MCF 10A (cell line): ENCODE results near the gene UHRF1. TPM values are rescaled to one million over a fixed set of nuclear protein-coding genes. Genes with fewer than 3 reads are reported as not detected.

Experiments
- BruUV-seq: library from RNA; stranded (reverse); fragments of 400-500 nt; replicated peaks from 2 replicates; lab custom pipeline; 2021; lab: Mats Ljungman, UMichigan
- CTCF ChIA-PET: fragments of 300-600 bp; sonication (Branson Sonifier 250); formaldehyde crosslinking; extraction: SDS; loops from one replicate; lab custom pipeline; 2021; ENCODE audit warnings: antibody characterized with exemption, inconsistent platforms; lab: Yijun Ruan, JAX
- POLR2A ChIA-PET: fragments of 300-600, 350-650 bp; sonication (Branson Sonifier 250); formaldehyde crosslinking; extraction: SDS; loops from one replicate; lab custom pipeline; 2020; ENCODE audit warnings: antibody characterized with exemption, inconsistent platforms; lab: Yijun Ruan, JAX
- DNase-seq: peaks from one replicate; pipeline ENCODE4 v3.0.0-alpha.2; 2018; ENCODE audit not compliant: unreplicated experiment
- H3K27ac Mint-ChIP-seq: one replicate; pipeline ENCODE4 v1.8.0; 2022; ENCODE audit warnings: mild to moderate bottlenecking, low read depth, mixed read lengths; ENCODE audit not compliant: unreplicated experiment
- H3K27me3 Mint-ChIP-seq: one replicate; pipeline ENCODE4 v1.8.0; 2022; ENCODE audit warnings: mixed read lengths; ENCODE audit not compliant: insufficient read depth, unreplicated experiment
- H3K36me3 Mint-ChIP-seq: one replicate; pipeline ENCODE4 v1.8.0; 2022; ENCODE audit warnings: mild to moderate bottlenecking, moderate library complexity, mixed read lengths; ENCODE audit not compliant: insufficient read depth, unreplicated experiment
- H3K4me1 Mint-ChIP-seq: one replicate; pipeline ENCODE4 v1.8.0; 2022; ENCODE audit warnings: mixed read lengths; ENCODE audit not compliant: insufficient read depth, unreplicated experiment
- H3K4me3 Mint-ChIP-seq: one replicate; pipeline ENCODE4 v1.8.0; 2022; ENCODE audit warnings: mild to moderate bottlenecking, moderate library complexity, mixed read lengths; ENCODE audit not compliant: unreplicated experiment
- H3K9me3 Mint-ChIP-seq: one replicate; pipeline ENCODE4 v1.8.0; 2022; ENCODE audit warnings: mixed read lengths; ENCODE audit not compliant: unreplicated experiment
- intact Hi-C: fragments of 100-400 bp; cut with micrococcal nuclease; formaldehyde crosslinking; loops from 2 replicates; pipeline ENCODE4 v1.14.1; 2022
- total RNA-seq: library from RNA; stranded (reverse); gene quantifications from 2 replicates; pipeline ENCODE4 v1.2.3, GENCODE V29; 2022
- TF ChIP-seq, protein P1 (sequence below): fragments of 200-600 bp; IDR thresholded peaks from one replicate; pipeline ENCODE4 v1.8.0; 2022; ENCODE audit warnings: antibody characterized with exemption, mild to moderate bottlenecking; ENCODE audit not compliant: unreplicated experiment

The UHRF1 gene
- total RNA-seq, 1 experiment from 2014 or later: 16.0 TPM

DNA sequence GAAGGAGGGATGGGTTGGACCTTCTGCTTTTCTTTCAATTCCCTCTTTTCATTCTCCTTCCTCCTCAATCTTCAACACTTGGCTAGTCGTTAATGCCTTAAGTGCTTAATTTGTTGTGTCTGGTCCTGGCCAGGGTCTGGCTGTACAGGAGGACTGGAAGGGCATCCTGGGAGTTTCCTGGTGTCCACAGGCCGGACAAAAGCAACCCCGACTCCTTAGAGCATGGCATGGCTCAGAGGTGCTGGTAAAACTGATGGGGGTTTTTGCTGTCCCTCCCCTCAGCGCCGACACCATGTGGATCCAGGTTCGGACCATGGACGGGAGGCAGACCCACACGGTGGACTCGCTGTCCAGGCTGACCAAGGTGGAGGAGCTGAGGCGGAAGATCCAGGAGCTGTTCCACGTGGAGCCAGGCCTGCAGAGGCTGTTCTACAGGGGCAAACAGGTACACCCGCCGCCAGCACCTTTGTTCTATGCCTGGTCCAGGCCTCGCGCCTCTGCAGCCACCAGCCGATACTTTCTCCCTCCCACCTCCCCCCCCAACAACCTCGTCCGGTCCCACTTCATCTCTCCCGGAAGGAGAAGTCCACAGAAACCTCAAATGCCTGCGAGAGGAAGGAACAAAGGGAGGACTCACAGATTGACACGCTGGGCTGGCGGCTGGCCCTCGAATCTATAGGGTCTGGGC is 1.4 kb downstream of the UHRF1 start:
- intact Hi-C loops: loop anchor here (5.0 to 10.0 kb wide), 2 partner anchors 62 to 186 kb away; partner anchors contain the start of gene DPP9
- POLR2A ChIA-PET: interaction anchor here (0.6 to 5.8 kb wide), 15 partner anchors 12 to 713 kb away, joined by 3 to 98 read pairs (median 9); partner anchors contain the start of genes DPP9, KDM4B, PLIN3 and SAFB
- DNase-seq: peak; percentile 66
- Mint-ChIP-seq H3K36me3 (peaks cover 6% of the 10 kb centered on the region), H3K4me1 (peaks cover 26% of the 10 kb centered on the region), H3K27ac (peak overlapping the region; percentile 85), H3K27me3 (no peaks in the 10 kb centered on the region), H3K9me3 (no peaks in the 10 kb centered on the region), H3K4me3 (peak overlapping the region; percentile 65)
- TF ChIP-seq, protein P1, sequence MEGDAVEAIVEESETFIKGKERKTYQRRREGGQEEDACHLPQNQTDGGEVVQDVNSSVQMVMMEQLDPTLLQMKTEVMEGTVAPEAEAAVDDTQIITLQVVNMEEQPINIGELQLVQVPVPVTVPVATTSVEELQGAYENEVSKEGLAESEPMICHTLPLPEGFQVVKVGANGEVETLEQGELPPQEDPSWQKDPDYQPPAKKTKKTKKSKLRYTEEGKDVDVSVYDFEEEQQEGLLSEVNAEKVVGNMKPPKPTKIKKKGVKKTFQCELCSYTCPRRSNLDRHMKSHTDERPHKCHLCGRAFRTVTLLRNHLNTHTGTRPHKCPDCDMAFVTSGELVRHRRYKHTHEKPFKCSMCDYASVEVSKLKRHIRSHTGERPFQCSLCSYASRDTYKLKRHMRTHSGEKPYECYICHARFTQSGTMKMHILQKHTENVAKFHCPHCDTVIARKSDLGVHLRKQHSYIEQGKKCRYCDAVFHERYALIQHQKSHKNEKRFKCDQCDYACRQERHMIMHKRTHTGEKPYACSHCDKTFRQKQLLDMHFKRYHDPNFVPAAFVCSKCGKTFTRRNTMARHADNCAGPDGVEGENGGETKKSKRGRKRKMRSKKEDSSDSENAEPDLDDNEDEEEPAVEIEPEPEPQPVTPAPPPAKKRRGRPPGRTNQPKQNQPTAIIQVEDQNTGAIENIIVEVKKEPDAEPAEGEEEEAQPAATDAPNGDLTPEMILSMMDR: no peak
- BruUV-seq: no TSS peak
- CTCF ChIA-PET: interaction anchor here (0.5 to 4.5 kb wide), 17 partner anchors 8 to 626 kb away, joined by 3 to 93 read pairs (median 4); partner anchors contain the start of genes ARRDC5 and PLIN3

DNA sequence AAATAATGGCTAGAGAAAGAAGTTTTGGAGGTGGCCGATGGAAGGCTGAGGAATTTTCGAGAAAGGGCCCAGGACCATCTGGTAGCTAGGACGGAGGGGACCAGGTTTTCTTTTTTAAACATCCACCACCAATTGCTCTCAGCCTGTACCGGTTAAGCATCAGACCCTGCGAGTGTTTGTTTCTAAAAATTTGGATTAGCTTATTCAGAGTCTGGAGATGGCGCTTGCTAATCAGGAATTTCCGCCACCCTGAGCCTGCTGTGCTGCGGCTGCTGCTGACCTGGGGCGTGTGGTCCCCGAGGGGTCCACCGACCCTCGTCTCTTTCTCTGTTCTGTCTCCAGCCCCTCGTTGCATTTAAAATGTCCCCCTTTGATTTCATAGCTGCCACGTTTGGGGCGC is 2.0 kb downstream of the UHRF1 start:
- POLR2A ChIA-PET: interaction anchor here (0.6 to 5.8 kb wide), 18 partner anchors 13 to 712 kb away, joined by 3 to 98 read pairs (median 6); partner anchors contain the start of genes DPP9, KDM4B, PLIN3 and SAFB
- intact Hi-C loops: loop anchor here (5.0 to 10.0 kb wide), 2 partner anchors 61 to 187 kb away; partner anchors contain the start of gene DPP9
- H3K27me3 Mint-ChIP-seq: no peaks in the 10 kb centered on the region
- TF ChIP-seq, protein P1: no peak
- H3K27ac Mint-ChIP-seq: peak overlapping the region; percentile 85
- peaks cover 12% of the 10 kb centered on the region for H3K36me3 Mint-ChIP-seq
- CTCF ChIA-PET: interaction anchor here (0.5 to 4.5 kb wide), 22 partner anchors 9 to 626 kb away, joined by 3 to 93 read pairs (median 5); partner anchors contain the start of genes ARRDC5 and PLIN3
- peaks cover 26% of the 10 kb centered on the region for H3K4me1 Mint-ChIP-seq
- H3K4me3 Mint-ChIP-seq: peak overlapping the region; percentile 65
- no peaks in the 10 kb centered on the region for H3K9me3 Mint-ChIP-seq
- peak; percentile 30 for DNase-seq
- BruUV-seq: TSS peak; percentile 72

DNA sequence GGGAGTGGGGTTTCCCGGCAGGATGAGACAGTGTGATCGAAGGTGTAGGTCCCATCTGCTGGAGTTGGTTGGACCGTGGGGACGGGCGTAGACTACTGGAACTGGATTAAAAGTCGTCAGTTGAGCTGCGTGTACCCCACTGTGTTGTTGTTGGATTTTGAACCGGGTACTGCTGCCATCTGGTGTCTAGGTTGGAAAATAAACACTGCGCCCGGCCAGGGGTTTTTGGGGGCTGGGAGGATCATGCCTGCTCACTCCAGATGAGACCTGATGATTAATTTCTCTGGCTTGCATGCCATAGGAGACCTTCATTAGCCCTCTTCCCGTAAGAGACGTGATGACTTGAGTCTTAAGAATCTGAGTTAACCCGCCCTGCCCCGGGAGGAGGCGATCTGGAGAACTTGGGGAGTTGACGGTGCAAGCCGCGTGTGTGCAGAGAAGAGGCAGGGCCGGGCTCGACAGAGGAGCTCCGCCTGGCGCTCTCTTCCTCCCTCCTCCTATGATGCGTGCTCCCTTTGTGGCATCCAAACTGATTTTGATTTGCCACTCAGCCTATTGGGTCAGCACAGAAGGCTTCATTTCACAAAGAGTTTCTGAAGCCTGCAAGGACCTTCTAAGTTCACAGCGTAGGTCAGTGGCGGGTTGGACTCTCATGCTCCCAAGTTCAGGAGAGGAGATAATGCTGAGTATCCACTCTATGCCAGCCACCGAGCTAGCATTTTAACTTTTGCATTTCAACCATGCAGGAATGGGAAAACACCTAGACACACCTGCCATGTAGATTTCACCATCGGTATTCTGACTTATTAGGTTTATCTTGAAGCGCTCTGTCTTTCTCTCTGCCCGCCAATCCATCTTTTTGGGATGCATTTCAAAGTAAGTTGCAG is 2.7 kb downstream of the UHRF1 start:
- ChIA-PET POLR2A (interaction anchor here (0.5 to 5.8 kb wide), 23 partner anchors 16 to 711 kb away, joined by 3 to 98 read pairs (median 4); partner anchors contain the start of genes DPP9, KDM4B, PLIN3 and SAFB), CTCF (interaction anchor here (0.5 to 4.5 kb wide), 34 partner anchors 10 to 677 kb away, joined by 3 to 93 read pairs (median 4); partner anchors contain the start of genes ARRDC5, FEM1A and PLIN3)
- no TSS peak for BruUV-seq
- H3K36me3 Mint-ChIP-seq: peaks cover 18% of the 10 kb centered on the region
- H3K9me3 Mint-ChIP-seq: no peaks in the 10 kb centered on the region
- DNase-seq: peak; percentile 99
- peak overlapping the region; percentile 65 for H3K4me3 Mint-ChIP-seq
- TF ChIP-seq, protein P1: peak; percentile 54
- intact Hi-C loops: loop anchor here (1.0 to 10.0 kb wide), 5 partner anchors 40 to 187 kb away; partner anchors contain the start of gene DPP9
- H3K27me3 Mint-ChIP-seq: no peaks in the 10 kb centered on the region
- H3K4me1 Mint-ChIP-seq: peaks cover 26% of the 10 kb centered on the region
- peak overlapping the region; percentile 85 for H3K27ac Mint-ChIP-seq
